ENCODE measurements around the gene RBMS2. TPM values are rescaled to one million over a fixed set of nuclear protein-coding genes. Genes with fewer than 3 reads are reported as not detected.

RBMS2 gene
- total and polyA plus RNA-seq, 2 experiments from 2014 or later, result 15.2 to 18.8 TPM

DNA sequence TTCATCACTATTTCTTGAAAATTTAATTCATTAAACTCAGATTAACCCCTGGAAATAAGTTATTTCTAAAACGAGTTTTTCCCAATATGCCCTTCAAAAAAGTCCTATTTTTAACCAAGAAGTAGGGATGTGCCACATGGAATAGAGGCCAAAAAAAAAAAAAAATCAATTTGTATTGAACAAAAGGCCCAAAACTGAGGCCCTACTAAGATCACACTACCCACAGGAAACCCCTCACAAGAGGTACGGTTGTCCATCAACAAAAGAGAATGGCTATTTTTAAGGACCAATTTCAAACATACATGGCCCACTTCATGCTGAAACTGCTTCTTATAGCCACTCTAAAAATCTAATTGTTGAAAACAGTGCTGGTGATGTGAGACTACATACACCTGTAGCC lies 116.0 kb downstream of the RBMS2 start:
- Histone ChIP-seq H3K9me2 (replicated peaks; ENCODE audit: insufficient read depth) (no peaks in the 10 kb centered on the region), H3K9me3 (ENCODE audit: low read depth) (no peaks in the 10 kb centered on the region), H3K4me2 (peak overlapping the region; percentile 33), H3K27me3 (no peaks in the 10 kb centered on the region), H3K4me1 (ENCODE audit: insufficient read depth) (peaks cover 24% of the 10 kb centered on the region), H3K36me3 (replicated peaks; ENCODE audit: insufficient read depth, low read depth) (no peaks in the 10 kb centered on the region), H4K20me1 (ENCODE audit: insufficient read depth, poor library complexity, severe bottlenecking) (peaks cover under 1% of the 10 kb centered on the region), H3K79me2 (peaks cover 51% of the 10 kb centered on the region), H2AFZ (no peak overlapping the region), H3K27ac (peak overlapping the region; percentile 46), H3K4me3 (no peak overlapping the region)
- no peak for DNase-seq (ENCODE audit: low spot score)
- 85% methylated on average over 2 of the region's 2 CpGs for WGBS (ENCODE audit: low lambda C conversion rate, missing lambda C conversion rate)
- no peak for TF ChIP-seq EZH2phosphoT487 (IDR thresholded peaks at IDR 0.05; ENCODE audit: low read depth, severe bottlenecking, unreplicated experiment)

- Histone ChIP-seq H3K27ac (no peak overlapping the region), H3K9me2 (replicated peaks; ENCODE audit: insufficient read depth) (no peaks in the 10 kb centered on the region), H3K36me3 (replicated peaks; ENCODE audit: insufficient read depth, low read depth) (no peaks in the 10 kb centered on the region), H3K9me3 (ENCODE audit: low read depth) (no peaks in the 10 kb centered on the region), H3K4me2 (no peak overlapping the region), H3K4me1 (ENCODE audit: insufficient read depth) (peaks cover 22% of the 10 kb centered on the region), H2AFZ (no peak overlapping the region), H3K79me2 (peaks cover 52% of the 10 kb centered on the region), H4K20me1 (ENCODE audit: insufficient read depth, poor library complexity, severe bottlenecking) (peaks cover 22% of the 10 kb centered on the region), H3K27me3 (no peaks in the 10 kb centered on the region), H3K4me3 (no peak overlapping the region)
- TF ChIP-seq EZH2phosphoT487 (IDR thresholded peaks at IDR 0.05; ENCODE audit: low read depth, severe bottlenecking, unreplicated experiment), result no peak
- no peak for DNase-seq (ENCODE audit: low spot score)
- WGBS (ENCODE audit: low lambda C conversion rate, missing lambda C conversion rate), result 93% methylated on average over 6 of the region's 6 CpGs
Measured at GRCh38 chr12:56641219-56641618, 119.6 kb downstream of the RBMS2 start.

- Histone ChIP-seq H4K20me1 (ENCODE audit: insufficient read depth, poor library complexity, severe bottlenecking) (peaks cover 22% of the 10 kb centered on the region), H3K36me3 (replicated peaks; ENCODE audit: insufficient read depth, low read depth) (no peaks in the 10 kb centered on the region), H3K79me2 (peaks cover 52% of the 10 kb centered on the region), H3K9me3 (ENCODE audit: low read depth) (no peaks in the 10 kb centered on the region), H3K4me2 (peak overlapping the region; percentile 96), H3K4me1 (ENCODE audit: insufficient read depth) (peaks cover 12% of the 10 kb centered on the region), H2AFZ (no peak overlapping the region), H3K4me3 (peak overlapping the region; percentile 68), H3K27ac (peak overlapping the region; percentile 82), H3K9me2 (replicated peaks; ENCODE audit: insufficient read depth) (no peaks in the 10 kb centered on the region), H3K27me3 (no peaks in the 10 kb centered on the region)
- no peak for DNase-seq (ENCODE audit: low spot score)
- 64% methylated on average over 4 of the region's 4 CpGs for WGBS (ENCODE audit: low lambda C conversion rate, missing lambda C conversion rate)
- TF ChIP-seq CTCF (IDR thresholded peaks at IDR 0.05; ENCODE audit: poor library complexity) (no peak), EZH2phosphoT487 (IDR thresholded peaks at IDR 0.05; ENCODE audit: low read depth, severe bottlenecking, unreplicated experiment) (no peak)
Measured at GRCh38 chr12:56644654-56645053, 123.0 kb downstream of the RBMS2 start.

GRCh38 chr12:56645201-56645716 lies 123.6 kb downstream of the RBMS2 start:
- peak overlapping the region; percentile 38 for H2AFZ ChIP-seq
- H3K36me3 ChIP-seq (replicated peaks; ENCODE audit: insufficient read depth, low read depth), result no peaks in the 10 kb centered on the region
- no peaks in the 10 kb centered on the region for H3K9me3 ChIP-seq (ENCODE audit: low read depth)
- peak overlapping the region; percentile 82 for H3K27ac ChIP-seq
- DNase-seq (ENCODE audit: low spot score), result peak; percentile 29
- H3K79me2 ChIP-seq, result peaks cover 49% of the 10 kb centered on the region
- peak overlapping the region; percentile 68 for H3K4me3 ChIP-seq
- H3K27me3 ChIP-seq, result no peaks in the 10 kb centered on the region
- peak overlapping the region; percentile 96 for H3K4me2 ChIP-seq
- H3K9me2 ChIP-seq (replicated peaks; ENCODE audit: insufficient read depth), result no peaks in the 10 kb centered on the region
- H3K4me1 ChIP-seq (ENCODE audit: insufficient read depth), result peaks cover 12% of the 10 kb centered on the region
- H4K20me1 ChIP-seq (ENCODE audit: insufficient read depth, poor library complexity, severe bottlenecking), result peaks cover 22% of the 10 kb centered on the region
- TF ChIP-seq CTCF (IDR thresholded peaks at IDR 0.05; ENCODE audit: poor library complexity) (no peak), EZH2phosphoT487 (IDR thresholded peaks at IDR 0.05; ENCODE audit: low read depth, severe bottlenecking, unreplicated experiment) (no peak), EZH2 (IDR thresholded peaks at IDR 0.05; ENCODE audit: borderline replicate concordance) (no peak)
- WGBS (ENCODE audit: low lambda C conversion rate, missing lambda C conversion rate), result under 1% methylated on average over 29 of the region's 29 CpGs

Small RNAs within 50 kb of the gene (small RNA-seq; reads per million reads assigned to genes)
- gene RNU6-343P (not detected), gene SNORD59A (17,843 reads per million, percentile 100 among the genes with 10 or more reads in this experiment)

Other genes starting within 250 kb of the RBMS2 start
- gene CS, start 221.5 kb upstream of the RBMS2 start, total RNA-seq, result 111 and 115 TPM in 2 replicates
- gene CS, start 221.5 kb upstream of the RBMS2 start, polyA plus RNA-seq, result 83.2 and 96.6 TPM in 2 replicates
- 155 and 179 TPM in 2 replicates for gene CNPY2, start 205.8 kb upstream of the RBMS2 start, total RNA-seq
- 428 and 474 TPM in 2 replicates for gene CNPY2, start 205.8 kb upstream of the RBMS2 start, polyA plus RNA-seq
- gene PAN2, start 187.8 kb upstream of the RBMS2 start, total RNA-seq, result 23.5 and 29.4 TPM in 2 replicates
- 23.6 and 41.1 TPM in 2 replicates for gene PAN2, start 187.8 kb upstream of the RBMS2 start, polyA plus RNA-seq
- 2.0 and 2.3 TPM in 2 replicates for gene IL23A, start 182.9 kb upstream of the RBMS2 start, total RNA-seq
- gene IL23A, start 182.9 kb upstream of the RBMS2 start, polyA plus RNA-seq, result 2.1 and 3.1 TPM in 2 replicates
- gene STAT2, start 161.7 kb upstream of the RBMS2 start, total RNA-seq, result 148 and 157 TPM in 2 replicates
- gene STAT2, start 161.7 kb upstream of the RBMS2 start, polyA plus RNA-seq, result 90.1 and 104 TPM in 2 replicates
- gene APOF, start 159.0 kb upstream of the RBMS2 start, total RNA-seq, result 0.12 TPM in 1 of 2 replicates, not detected in the other
- gene APOF, start 159.0 kb upstream of the RBMS2 start, polyA plus RNA-seq, result 0.55 TPM in 1 of 2 replicates, not detected in the other
- gene TIMELESS, start 72.4 kb upstream of the RBMS2 start, total RNA-seq, result 7.9 and 9.6 TPM in 2 replicates
- gene TIMELESS, start 72.4 kb upstream of the RBMS2 start, polyA plus RNA-seq, result 12.4 and 13.0 TPM in 2 replicates
- gene MIP, start 67.2 kb upstream of the RBMS2 start, total RNA-seq, result 0.08 TPM in 1 of 2 replicates, not detected in the other
- gene MIP, start 67.2 kb upstream of the RBMS2 start, polyA plus RNA-seq, result 0.30 TPM in 1 of 2 replicates, not detected in the other
- 2.5 and 3.4 TPM in 2 replicates for gene SPRYD4, start 53.2 kb upstream of the RBMS2 start, total RNA-seq
- gene SPRYD4, start 53.2 kb upstream of the RBMS2 start, polyA plus RNA-seq, result 3.2 TPM in 2 replicates
- 6.1 and 6.4 TPM in 2 replicates for gene GLS2, start 33.7 kb upstream of the RBMS2 start, total RNA-seq
- gene GLS2, start 33.7 kb upstream of the RBMS2 start, polyA plus RNA-seq, result 3.3 and 3.5 TPM in 2 replicates
- 27.9 and 34.5 TPM in 2 replicates for gene BAZ2A, start 108.5 kb downstream of the RBMS2 start, total RNA-seq
- gene BAZ2A, start 108.5 kb downstream of the RBMS2 start, polyA plus RNA-seq, result 33.1 and 42.0 TPM in 2 replicates
- gene ATP5F1B, start 124.2 kb downstream of the RBMS2 start, total RNA-seq, result 478 and 579 TPM in 2 replicates
- 950 and 953 TPM in 2 replicates for gene ATP5F1B, start 124.2 kb downstream of the RBMS2 start, polyA plus RNA-seq
- 128 and 142 TPM in 2 replicates for gene PTGES3, start 166.5 kb downstream of the RBMS2 start, total RNA-seq
- gene PTGES3, start 166.5 kb downstream of the RBMS2 start, polyA plus RNA-seq, result 154 and 156 TPM in 2 replicates
- 1,295 and 1,361 TPM in 2 replicates for gene NACA, start 203.5 kb downstream of the RBMS2 start, total RNA-seq
- 631 and 655 TPM in 2 replicates for gene NACA, start 203.5 kb downstream of the RBMS2 start, polyA plus RNA-seq
- gene PRIM1, start 230.5 kb downstream of the RBMS2 start, total RNA-seq, result 6.8 and 14.0 TPM in 2 replicates
- gene PRIM1, start 230.5 kb downstream of the RBMS2 start, polyA plus RNA-seq, result 5.9 and 6.5 TPM in 2 replicates
- gene HSD17B6, start 241.5 kb downstream of the RBMS2 start, total RNA-seq, result 2.7 and 3.4 TPM in 2 replicates
- gene HSD17B6, start 241.5 kb downstream of the RBMS2 start, polyA plus RNA-seq, result 1.1 and 3.0 TPM in 2 replicates

Data from hepatocyte (in vitro differentiated cells).